ENCODE measurements around the gene BDNF. TPM values are rescaled to one million over a fixed set of nuclear protein-coding genes. Genes with fewer than 3 reads are reported as not detected.

Gene BDNF
- total and polyA plus RNA-seq, 2 experiments from 2014 or later: 5.1 to 5.2 TPM

- H3K4me1 ChIP-seq (ENCODE audit: insufficient read depth): peaks cover 30% of the 10 kb centered on the region
- peak overlapping the region; percentile 82 for H3K4me3 ChIP-seq
- DNase-seq (ENCODE audit: low spot score) (peak; percentile 80), ATAC-seq (peak; percentile 32)
- H3K27ac ChIP-seq (ENCODE audit: low read depth): peak overlapping the region; percentile 99
- H3K9me2 ChIP-seq (ENCODE audit: insufficient read depth): no peaks in the 10 kb centered on the region
- H2AFZ ChIP-seq: peak overlapping the region; percentile 91
- peak overlapping the region; percentile 100 for H3K4me2 ChIP-seq
- H3K36me3 ChIP-seq (ENCODE audit: insufficient read depth): no peaks in the 10 kb centered on the region
- Mint-ChIP-seq H3K27me3 (ENCODE audit: insufficient read depth, low read depth, poor library complexity) (peaks cover 43% of the 10 kb centered on the region), H3K4me1 (peaks cover 37% of the 10 kb centered on the region), H3K36me3 (ENCODE audit: low read depth) (no peaks in the 10 kb centered on the region), H3K27ac (peak overlapping the region; percentile 100), H3K9me3 (no peaks in the 10 kb centered on the region; the same call in 2 of the 3 replicates), H3K4me3 (peak overlapping the region; percentile 95)
- H3K79me2 ChIP-seq (replicated peaks; ENCODE audit: insufficient read depth): no peaks in the 10 kb centered on the region
- H3F3A ChIP-seq (replicated peaks; ENCODE audit: low read depth): peaks cover 17% of the 10 kb centered on the region; the same call in 1 of the 2 replicates
- no peak for TF ChIP-seq ZNF331 (CRISPR knock-in tag; IDR thresholded peaks at IDR 0.05; ENCODE audit: low read depth)
- TF ChIP-seq REST (IDR thresholded peaks at IDR 0.05; ENCODE audit: unreplicated experiment): peak; percentile 56
- peaks cover 38% of the 10 kb centered on the region for H3K27me3 ChIP-seq (ENCODE audit: insufficient read depth)
- H4K20me1 ChIP-seq (replicated peaks; ENCODE audit: insufficient read depth): no peaks in the 10 kb centered on the region
These were observed 18.7 kb upstream of the BDNF start for GRCh38 chr11:27718863-27719545.

- Histone ChIP-seq H3K27ac (ENCODE audit: low read depth) (peak overlapping the region; percentile 99), H3K79me2 (replicated peaks; ENCODE audit: insufficient read depth) (no peaks in the 10 kb centered on the region), H3F3A (replicated peaks; ENCODE audit: low read depth) (peaks cover 17% of the 10 kb centered on the region; the same call in 1 of the 2 replicates), H3K36me3 (ENCODE audit: insufficient read depth) (no peaks in the 10 kb centered on the region), H3K4me2 (peak overlapping the region; percentile 100), H3K4me1 (ENCODE audit: insufficient read depth) (peaks cover 27% of the 10 kb centered on the region), H4K20me1 (replicated peaks; ENCODE audit: insufficient read depth) (no peaks in the 10 kb centered on the region), H3K4me3 (peak overlapping the region; percentile 82), H3K27me3 (ENCODE audit: insufficient read depth) (peaks cover 32% of the 10 kb centered on the region), H2AFZ (peak overlapping the region; percentile 91), H3K9me2 (ENCODE audit: insufficient read depth) (no peaks in the 10 kb centered on the region)
- peak; percentile 54 for ATAC-seq
- Mint-ChIP-seq H3K4me1 (peaks cover 36% of the 10 kb centered on the region), H3K36me3 (ENCODE audit: low read depth) (no peaks in the 10 kb centered on the region), H3K9me3 (no peaks in the 10 kb centered on the region; the same call in 2 of the 3 replicates), H3K27ac (peak overlapping the region; percentile 100), H3K4me3 (peak overlapping the region; percentile 95), H3K27me3 (ENCODE audit: insufficient read depth, low read depth, poor library complexity) (peaks cover 43% of the 10 kb centered on the region)
- DNase-seq (ENCODE audit: low spot score): peak; percentile 93
- TF ChIP-seq POLR2AphosphoS5 (IDR thresholded peaks at IDR 0.05; ENCODE audit: low read depth) (peak; percentile 64), EZH2phosphoT487 (IDR thresholded peaks at IDR 0.05; ENCODE audit: unreplicated experiment) (no peak)
These were observed 18.1 kb upstream of the BDNF start for GRCh38 chr11:27718346-27718862.

- DNase-seq (ENCODE audit: low spot score) (peak; percentile 70), ATAC-seq (no peak)
- Mint-ChIP-seq H3K27ac (peak overlapping the region; percentile 100), H3K4me1 (peaks cover 31% of the 10 kb centered on the region), H3K9me3 (no peaks in the 10 kb centered on the region; the same call in 2 of the 3 replicates), H3K36me3 (ENCODE audit: low read depth) (no peaks in the 10 kb centered on the region), H3K4me3 (peak overlapping the region; percentile 95), H3K27me3 (ENCODE audit: insufficient read depth, low read depth, poor library complexity) (peaks cover 37% of the 10 kb centered on the region)
- no peaks in the 10 kb centered on the region for H3K36me3 ChIP-seq (ENCODE audit: insufficient read depth)
- no peaks in the 10 kb centered on the region for H3K79me2 ChIP-seq (replicated peaks; ENCODE audit: insufficient read depth)
- H4K20me1 ChIP-seq (replicated peaks; ENCODE audit: insufficient read depth): no peaks in the 10 kb centered on the region
- H3K4me1 ChIP-seq (ENCODE audit: insufficient read depth): peaks cover 24% of the 10 kb centered on the region
- peak overlapping the region; percentile 86 for H3K27ac ChIP-seq (ENCODE audit: low read depth)
- H3K4me3 ChIP-seq: peak overlapping the region; percentile 82
- H3K9me2 ChIP-seq (ENCODE audit: insufficient read depth): no peaks in the 10 kb centered on the region
- peak overlapping the region; percentile 82 for H3K4me2 ChIP-seq
- peaks cover 28% of the 10 kb centered on the region for H3K27me3 ChIP-seq (ENCODE audit: insufficient read depth)
- H2AFZ ChIP-seq: no peak overlapping the region
- peaks cover 13% of the 10 kb centered on the region; the same call in 1 of the 2 replicates for H3F3A ChIP-seq (replicated peaks; ENCODE audit: low read depth)
- TF ChIP-seq CTCF (conservative IDR thresholded peaks at IDR 0.05; ENCODE audit: low read depth in 2 of 2) (no peak), JUNB (IDR thresholded peaks at IDR 0.05; ENCODE audit: unreplicated experiment) (no peak), REST (IDR thresholded peaks at IDR 0.05; ENCODE audit: unreplicated experiment) (no peak), EZH2phosphoT487 (IDR thresholded peaks at IDR 0.05; ENCODE audit: unreplicated experiment) (no peak), NANOG (IDR thresholded peaks at IDR 0.05; ENCODE audit: borderline replicate concordance) (no peak), CREB1 (CRISPR knock-in tag; IDR thresholded peaks at IDR 0.05; ENCODE audit: low read depth) (no peak)
These were observed 17.6 kb upstream of the BDNF start for GRCh38 chr11:27717801-27718229.

Data from GM23338 (cell line).